Measurements from ENCODE around the gene CENPVL2.
"Not testable (repeated sequence)": the region's sequence is repeated elsewhere in the genome, so short reads cannot be mapped to it uniquely, and the experiment has no call there.

- TF ChIP-seq CTCF (conservative IDR thresholded peaks at IDR 0.05; ENCODE audit: low read depth, low read length); EZH2 (IDR thresholded peaks at IDR 0.05; ENCODE audit: borderline replicate concordance, low read depth, low read length, poor library complexity, severe bottlenecking): not testable (repeated sequence)
Measured at GRCh38 chrX:51682720-51683062, at the start of gene CENPVL2.
